HG03354 (cell line): ENCODE data around the gene CPEB1.

Source experiments
- ATAC-seq: cut with Tn5 transposase; IDR thresholded peaks from one replicate; pipeline ENCODE4 v1.9.1; 2021; ENCODE audit warnings: mild to moderate bottlenecking; ENCODE audit not compliant: unreplicated experiment, poor library complexity, severe bottlenecking

CPEB1 gene

DNA sequence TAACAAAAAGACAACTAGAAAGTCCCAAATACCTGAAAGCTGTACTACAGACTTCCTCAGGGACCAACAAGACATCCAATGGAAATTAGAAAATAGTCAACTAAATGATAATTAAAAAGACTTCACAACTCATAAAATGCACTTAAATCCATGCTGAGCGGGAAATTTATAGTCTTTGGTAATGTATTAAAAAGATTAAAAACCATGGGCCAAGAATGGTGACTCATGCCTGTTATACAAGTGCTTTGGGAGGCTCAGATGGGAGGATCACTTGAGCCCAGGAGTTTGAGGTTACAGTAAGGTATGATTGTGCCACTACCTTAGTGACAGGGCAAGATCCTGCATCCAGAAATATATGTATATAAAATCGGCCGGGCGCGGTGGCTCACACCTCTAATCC lies 45.0 kb downstream of the CPEB1 start:
- no peak for ATAC-seq

DNA sequence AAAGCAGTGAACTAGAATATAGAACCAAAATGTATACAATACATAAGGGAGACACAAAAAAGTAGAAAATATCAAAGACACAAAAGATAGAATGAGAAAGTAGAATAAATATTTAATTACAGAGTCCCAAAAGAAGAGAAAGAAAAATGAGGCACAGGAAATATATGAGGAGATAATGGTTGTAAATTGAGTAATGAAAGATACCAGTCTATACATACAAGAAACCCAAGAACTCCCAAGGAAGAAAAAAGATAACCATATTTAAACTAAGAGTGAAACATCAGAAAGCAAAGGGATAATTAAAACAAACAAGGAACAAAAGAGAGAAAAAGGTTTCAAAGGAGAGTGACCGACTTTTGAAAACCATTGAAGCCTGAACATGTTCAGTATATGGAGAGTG lies 47.3 kb downstream of the CPEB1 start:
- ATAC-seq: no peak

- ATAC-seq: no peak
Measured at GRCh38 chr15:82597815-82598214, 49.3 kb downstream of the CPEB1 start.

GRCh38 chr15:82595766-82596165 lies 51.4 kb downstream of the CPEB1 start:
- ATAC-seq: no peak

DNA sequence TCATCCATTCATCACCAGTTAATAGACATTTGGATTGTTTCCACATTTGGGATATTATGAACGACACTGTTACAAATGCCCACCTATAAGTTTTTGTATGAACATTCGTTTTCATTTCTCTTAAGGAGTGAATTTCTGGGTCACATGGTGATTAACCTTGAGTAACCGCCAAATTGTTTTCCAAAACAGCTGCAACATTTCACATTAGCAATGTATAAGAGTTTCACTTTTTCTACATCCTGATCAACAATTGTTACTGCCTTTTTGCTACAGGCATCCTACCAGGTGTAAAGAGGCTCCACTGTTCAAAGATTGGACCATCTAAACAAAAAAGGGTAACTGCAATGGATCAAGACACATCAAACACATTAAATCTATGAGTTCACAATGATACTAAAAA lies 52.0 kb downstream of the CPEB1 start:
- ATAC-seq: no peak

DNA sequence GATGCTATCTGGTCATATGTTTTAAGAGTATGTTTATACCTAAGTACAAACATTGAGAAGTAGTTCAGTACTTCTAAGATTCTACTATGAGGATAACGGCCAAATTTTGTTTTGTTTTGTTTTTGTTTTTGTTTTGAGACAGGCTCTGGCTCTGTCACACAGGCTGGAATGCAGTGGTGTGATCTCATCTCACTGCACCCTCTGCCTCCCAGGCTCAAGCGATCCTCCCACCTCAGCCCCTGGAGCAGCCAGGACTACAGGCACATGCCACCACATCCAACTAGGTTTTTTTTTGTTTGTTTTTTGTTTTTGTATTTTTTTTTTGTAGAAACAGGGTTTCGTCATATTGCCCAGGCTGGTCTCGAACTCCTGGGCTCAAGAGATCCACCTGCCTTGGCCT lies 59.4 kb downstream of the CPEB1 start:
- ATAC-seq: no peak

DNA sequence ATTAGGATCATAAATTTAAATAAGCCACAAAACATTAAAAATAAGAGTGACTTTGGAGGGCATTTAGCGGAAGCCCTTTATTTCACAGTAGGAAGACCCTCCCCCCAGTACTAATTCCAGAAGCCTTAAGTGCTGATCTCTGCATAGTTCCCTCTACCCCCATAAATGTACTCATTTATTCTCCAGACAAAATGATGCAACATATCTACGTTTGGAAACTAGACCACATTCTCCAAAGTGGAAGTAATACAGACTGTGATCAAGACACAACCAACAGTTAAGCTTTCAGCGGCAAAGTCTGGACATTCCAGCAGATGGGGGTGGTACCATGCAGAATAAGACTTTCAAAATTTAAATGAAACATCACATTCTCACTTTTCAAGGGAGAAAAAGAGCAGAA lies 62.1 kb downstream of the CPEB1 start:
- no peak for ATAC-seq

- ATAC-seq: no peak
Measured at GRCh38 chr15:82580713-82581112, 66.5 kb downstream of the CPEB1 start.

DNA sequence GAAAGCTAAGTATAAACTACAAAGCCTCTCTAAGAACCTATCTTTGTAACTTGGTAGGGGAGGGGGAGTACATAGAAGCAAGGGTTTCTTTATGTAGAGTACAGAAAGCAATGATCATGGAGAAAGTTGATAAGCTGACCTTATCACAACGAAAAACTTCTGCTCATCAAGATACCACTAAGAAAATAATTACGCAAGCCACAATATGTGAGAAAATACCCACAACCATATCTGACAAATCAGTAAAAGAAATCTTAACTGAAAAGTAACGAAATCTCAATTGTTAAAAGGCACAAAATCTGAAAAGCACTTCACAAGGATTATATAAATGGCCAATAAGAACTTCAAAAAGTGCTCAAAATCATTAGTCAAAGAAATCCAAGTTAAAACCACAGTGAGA lies 71.8 kb downstream of the CPEB1 start:
- ATAC-seq: no peak

GRCh38 chr15:82572986-82573385 lies 74.2 kb downstream of the CPEB1 start:
- no peak for ATAC-seq

GRCh38 chr15:82572311-82572710 lies 74.9 kb downstream of the CPEB1 start:
- ATAC-seq: no peak

DNA sequence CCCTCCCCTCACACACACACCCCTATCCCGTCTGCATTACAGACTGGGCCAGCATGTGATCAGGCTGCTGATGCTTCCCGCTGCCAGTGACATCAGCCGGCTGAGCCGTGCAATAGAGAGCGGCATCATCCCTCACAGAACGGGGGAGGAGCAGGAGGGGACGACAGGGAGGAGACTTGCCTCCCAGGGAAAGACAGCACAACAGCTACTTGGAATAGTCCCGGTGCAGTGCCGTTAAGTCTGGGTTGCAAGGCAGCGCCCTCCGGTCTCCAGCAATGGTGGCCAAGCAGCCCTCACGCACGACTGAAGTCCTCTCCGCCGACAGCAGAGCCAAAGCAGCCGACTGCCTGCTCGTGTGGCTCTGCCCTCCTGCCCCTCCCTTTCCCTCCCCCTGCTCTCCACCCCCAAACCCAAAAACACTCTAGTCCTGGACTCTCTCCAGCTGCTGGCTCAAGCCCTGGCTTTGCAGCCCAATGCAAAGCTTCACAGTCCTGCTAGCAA lies 75.4 kb downstream of the CPEB1 start:
- ATAC-seq: no peak

DNA sequence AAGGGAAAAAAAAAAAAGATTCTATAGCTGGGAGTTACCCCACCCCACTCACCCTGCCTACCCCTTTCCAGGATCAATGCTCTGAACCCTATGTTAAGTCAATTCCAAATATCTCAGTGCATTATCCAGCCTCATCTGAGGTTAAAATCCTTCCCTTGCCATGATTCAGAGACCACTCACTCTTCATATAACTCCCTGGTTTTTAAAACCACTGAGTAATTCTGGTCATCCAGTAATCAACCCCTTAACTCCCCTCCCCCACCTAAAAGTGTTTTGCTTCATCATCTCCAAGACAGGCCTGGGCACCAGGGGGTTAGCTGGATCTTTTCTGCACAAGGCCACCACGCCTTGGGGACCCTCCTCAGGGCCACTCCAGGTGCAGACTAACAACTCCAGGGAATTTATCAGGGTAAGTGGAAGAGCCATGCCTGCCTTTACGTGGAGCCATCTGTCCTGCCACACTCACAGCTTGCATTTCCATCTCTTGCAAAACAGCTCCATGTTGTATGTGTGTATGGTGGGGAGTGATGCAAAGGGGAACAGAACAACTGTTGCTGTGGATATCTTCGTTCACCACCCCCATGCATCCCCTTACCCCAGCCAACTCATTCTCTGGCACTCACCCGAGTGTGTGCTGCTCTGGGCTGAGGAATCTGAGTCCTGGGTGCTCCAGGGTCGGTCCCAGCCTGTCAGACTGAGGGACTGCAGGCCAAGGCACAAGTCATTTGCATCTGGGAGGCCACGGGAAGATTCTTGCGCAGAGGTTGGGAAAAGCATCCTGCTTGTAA lies 76.2 kb downstream of the CPEB1 start:
- ATAC-seq: no peak

DNA sequence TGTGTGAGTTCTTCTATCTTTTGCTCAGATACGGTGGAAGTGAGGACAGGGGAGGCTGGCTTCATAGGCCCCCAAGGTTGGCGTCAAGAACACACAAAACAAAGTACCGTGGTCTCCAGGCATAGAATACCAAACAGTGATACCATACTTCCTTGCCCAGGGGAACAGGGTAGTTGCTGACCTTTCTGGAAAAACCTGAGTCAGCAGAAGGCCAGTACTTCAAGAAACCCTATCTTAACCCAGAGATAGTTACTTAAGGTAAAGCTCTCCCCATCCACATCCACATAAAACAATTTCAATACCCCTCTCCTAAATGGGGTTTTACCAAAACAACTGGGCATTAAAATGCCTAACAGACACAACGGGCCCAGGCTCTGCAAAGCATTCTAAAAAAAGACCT lies 77.3 kb downstream of the CPEB1 start:
- no peak for ATAC-seq

DNA sequence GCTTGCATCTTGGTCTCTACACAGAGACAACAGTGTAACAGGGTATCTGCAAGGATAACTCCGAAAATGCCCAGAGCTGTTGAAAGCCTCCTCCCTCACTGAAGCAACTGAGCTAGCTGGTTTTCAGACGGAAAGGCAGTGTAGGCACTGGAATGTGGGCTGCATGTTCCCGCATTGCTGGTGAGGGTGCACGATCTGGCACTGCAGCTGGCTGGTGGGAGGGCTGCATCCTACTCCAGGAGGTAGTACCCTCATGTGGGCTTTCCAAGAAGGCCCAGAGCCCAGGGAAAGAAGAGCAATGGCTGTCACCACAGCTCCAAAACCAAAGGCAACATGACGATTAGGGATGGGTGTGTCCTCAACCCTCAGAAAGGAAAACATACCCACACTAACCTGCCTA lies 78.2 kb downstream of the CPEB1 start:
- ATAC-seq: no peak

GRCh38 chr15:82567661-82568060 lies 79.5 kb downstream of the CPEB1 start:
- ATAC-seq: no peak

DNA sequence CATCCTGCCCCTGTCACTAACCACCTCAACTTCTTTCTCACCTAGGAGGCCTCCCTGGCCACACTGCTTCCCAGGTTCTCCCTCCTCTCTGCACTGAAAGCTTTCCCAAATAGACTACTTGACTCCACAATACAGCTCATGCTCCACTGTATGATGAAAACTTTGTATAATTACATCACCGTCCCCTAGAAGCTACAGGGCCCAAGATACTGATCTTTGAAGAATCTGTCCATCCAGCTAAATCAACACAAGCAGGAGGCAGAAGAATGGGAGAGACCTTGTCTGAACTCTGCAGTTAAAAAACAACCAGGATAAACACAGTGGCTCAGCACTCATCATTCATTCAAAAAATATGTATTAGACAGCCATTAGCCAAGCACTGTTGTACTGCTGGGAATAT lies 80.5 kb downstream of the CPEB1 start:
- ATAC-seq: no peak

DNA sequence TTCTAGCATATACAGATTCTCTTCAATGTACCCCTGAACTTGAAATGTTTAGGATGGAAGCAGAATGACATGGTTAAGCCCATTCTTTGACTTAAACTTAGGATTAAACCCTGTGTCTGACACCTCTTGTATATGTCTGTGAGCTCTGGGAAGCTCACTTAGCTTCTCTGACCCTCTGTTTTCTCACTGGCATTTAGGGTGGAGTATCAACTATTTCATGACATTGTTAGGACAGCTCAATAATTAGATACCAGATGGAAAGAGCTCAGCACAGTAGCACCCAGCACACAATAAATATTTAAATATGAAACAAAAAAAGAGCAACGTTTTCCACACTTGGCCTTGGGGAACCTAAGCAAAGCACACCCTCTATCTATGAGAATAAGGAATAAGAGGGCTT lies 88.7 kb downstream of the CPEB1 start:
- ATAC-seq: no peak

GRCh38 chr15:82556315-82557035 lies 90.7 kb downstream of the CPEB1 start:
- ATAC-seq: no peak

DNA sequence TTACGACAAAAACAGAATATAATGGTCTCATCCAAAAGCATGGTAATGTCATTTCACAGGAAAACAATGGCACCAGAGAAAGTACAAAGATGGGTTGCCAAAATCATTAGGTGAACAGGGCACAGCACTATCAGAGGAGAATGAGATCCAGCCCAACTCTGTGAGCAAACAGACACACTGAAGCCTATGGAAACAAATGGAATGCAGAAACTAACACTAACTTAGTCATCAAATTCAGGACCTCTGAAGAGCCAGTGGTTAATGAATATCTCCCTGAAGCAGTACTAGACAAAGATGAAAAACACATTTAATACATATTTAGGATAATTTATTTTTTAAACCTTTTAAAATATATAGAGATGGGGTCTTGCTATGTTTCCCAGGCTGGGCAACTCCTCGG lies 92.3 kb downstream of the CPEB1 start:
- no peak for ATAC-seq

DNA sequence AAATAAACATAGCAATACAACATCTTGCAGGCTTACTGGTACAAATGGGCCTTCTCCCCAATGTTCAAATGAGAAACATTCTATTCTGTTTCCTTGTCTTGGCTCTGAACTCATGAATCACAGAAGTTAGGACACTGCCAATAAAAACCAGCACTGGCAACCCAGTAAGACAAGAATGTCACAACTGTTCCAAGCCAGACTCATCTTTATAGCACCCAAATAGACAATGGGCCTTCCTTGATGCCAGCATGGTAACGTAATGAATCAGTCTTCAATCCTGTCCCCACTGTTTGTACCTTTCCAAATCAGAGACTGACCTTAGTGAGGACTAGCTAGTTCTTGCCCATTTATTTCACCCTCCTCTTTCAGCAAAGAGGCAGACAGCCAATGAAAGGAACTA lies 92.8 kb downstream of the CPEB1 start:
- ATAC-seq: no peak
